ENCODE data around the gene APBA1.

APBA1 gene

GRCh38 chr9:69671879-69672595 lies at the start of gene APBA1:
TSS of gene APBA1 (minus strand) at chr9:69672371.
- peak; percentile 39 for DNase-seq

GRCh38 chr9:69719983-69720382 lies 47.8 kb upstream of the APBA1 start:
- no peak for DNase-seq

DNA sequence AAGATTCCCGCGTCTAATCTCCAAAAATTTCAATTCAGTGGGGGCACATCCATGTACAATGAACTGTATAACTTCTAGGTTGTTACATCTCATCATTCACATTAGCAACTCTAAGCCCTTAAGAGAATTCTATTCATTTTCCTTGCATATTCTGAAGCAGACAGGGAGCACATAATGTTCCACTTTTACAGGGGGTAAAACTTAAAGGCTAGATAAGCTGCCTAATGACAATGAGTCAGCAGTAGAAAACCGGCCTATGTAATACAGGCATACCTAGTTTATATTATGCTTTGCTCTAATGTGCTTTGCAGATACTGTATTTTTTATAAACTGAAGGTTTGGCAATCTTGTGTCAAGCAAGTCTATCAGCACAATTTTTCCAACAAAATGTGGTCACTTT lies 47.2 kb upstream of the APBA1 start:
- DNase-seq: no peak

- DNase-seq: no peak
These were observed 46.0 kb upstream of the APBA1 start for GRCh38 chr9:69718218-69718617.

DNA sequence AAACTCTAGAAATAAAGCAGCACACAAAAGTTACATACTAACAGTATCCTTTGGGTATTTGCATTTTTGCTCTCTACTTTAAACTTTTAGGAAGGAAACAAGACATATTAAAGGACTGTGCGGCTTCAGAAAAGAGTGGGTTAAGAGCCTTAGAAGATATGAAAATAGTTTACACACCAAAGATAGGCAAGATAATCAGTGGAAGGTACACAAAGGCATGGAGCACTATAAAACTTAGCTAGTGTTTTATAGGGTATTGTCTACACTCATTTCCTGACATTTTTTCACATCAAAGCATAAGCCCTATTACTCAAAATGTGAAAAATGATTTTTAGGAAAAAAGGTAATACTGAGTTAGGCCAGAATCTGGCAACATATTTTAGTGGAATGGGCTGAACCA lies 43.7 kb upstream of the APBA1 start:
- no peak for DNase-seq

DNA sequence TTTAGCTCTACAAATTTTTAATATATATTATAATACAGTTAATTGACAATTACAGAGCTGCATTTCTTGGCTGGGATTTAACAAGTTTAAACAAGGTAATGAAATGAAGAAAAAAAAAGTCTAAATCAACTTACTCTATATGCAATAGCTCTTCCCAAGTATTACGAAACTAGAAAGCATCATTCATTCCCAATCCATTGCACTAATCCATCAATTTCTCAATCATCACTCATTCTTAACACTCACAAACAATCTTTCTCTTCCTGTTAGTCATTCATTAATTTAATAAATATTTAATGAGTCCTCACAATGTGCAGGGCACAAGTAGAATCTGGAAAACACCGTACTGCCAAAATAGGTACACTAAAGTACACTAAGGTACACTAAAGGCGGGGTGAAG lies 42.9 kb upstream of the APBA1 start:
- DNase-seq: no peak

- no peak for DNase-seq
These were observed 25.3 kb upstream of the APBA1 start for GRCh38 chr9:69697475-69697874.

DNA sequence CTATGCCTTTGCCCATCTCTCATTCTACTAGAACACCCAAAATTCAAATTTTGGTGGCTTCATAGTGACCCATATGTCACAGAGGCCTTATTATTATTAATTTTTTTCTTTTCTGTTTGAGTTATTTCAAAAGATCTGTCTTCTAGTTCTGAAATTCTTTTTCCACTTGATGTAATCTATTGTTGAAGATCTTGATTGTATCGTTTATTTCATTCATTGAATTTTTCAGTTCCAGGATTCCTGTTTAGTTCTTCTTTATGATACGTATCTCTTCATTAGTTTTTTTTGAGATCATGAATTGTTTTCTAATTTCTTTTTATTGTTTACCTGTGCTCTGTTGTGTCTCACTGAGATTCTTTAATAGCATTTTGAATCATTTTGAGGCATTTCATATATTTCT lies 24.6 kb upstream of the APBA1 start:
- no peak for DNase-seq

DNA sequence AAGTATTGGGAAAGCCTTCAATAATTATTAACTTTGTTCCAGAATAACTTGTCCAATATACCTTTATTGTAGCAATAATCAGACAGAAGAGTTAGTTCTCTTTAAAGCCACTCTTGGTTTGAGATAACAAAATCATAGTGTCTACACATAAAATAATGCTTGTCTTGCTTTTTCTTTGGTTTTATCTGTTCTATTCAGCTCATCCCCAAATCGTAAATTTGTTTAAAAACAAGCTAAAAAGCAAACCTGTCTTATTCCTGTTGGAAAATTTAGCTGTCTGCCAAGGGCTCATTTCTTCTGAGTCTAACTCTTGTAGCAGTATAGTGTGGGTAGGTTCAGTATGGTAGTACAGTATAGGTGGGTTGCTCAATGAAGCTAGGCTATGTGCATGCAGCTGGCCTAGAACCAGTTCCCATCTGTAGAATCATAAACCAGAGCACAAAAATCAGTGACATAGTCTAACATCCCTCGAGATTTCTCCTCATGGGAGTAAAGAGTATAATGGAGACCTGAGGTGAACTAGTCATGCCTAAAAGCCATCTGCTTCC lies 17.9 kb upstream of the APBA1 start:
- DNase-seq: no peak

DNA sequence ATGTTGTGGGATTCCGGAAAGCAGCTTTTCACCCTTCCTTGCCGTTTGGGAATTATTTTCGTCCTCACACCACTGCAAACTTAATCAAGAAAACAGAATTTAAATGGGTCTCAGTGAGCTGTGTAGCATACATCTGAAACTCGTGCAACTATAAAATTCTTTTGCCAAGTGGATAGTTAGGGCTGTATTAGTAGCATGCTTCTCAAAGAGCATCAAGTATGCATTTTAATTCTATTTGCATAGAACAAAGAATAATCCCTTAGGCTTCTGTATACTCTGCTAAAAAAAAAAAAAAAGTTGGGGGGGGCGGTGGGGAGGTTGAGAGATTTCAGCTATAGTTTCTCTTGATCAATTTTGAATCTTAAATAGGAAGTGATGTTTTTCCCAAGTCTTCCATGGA lies 11.8 kb upstream of the APBA1 start:
- no peak for DNase-seq

GRCh38 chr9:69678843-69679538 lies 6.8 kb upstream of the APBA1 start:
- DNase-seq: no peak

- no peak for DNase-seq
These were observed 5.8 kb upstream of the APBA1 start for GRCh38 chr9:69677931-69678330.

DNA sequence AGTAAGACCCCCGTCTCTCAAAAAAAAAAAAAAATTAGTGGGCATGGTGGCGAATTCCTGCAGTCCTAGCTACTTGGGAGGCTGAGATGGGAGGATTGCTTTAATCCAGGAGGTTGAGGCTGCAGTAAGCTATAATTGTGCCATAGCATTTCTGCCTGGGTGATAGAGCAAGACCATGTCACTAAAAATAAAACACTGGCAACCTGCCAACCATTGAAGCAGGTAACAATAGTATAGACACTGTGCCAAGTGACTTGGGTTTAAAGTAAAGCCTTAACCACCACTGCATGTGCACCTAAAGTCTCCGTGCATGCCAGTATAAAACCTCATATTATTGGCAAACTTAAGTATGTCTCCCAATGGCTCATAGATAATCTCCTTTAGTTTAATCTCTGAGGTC lies 3.4 kb upstream of the APBA1 start:
- no peak for DNase-seq

DNA sequence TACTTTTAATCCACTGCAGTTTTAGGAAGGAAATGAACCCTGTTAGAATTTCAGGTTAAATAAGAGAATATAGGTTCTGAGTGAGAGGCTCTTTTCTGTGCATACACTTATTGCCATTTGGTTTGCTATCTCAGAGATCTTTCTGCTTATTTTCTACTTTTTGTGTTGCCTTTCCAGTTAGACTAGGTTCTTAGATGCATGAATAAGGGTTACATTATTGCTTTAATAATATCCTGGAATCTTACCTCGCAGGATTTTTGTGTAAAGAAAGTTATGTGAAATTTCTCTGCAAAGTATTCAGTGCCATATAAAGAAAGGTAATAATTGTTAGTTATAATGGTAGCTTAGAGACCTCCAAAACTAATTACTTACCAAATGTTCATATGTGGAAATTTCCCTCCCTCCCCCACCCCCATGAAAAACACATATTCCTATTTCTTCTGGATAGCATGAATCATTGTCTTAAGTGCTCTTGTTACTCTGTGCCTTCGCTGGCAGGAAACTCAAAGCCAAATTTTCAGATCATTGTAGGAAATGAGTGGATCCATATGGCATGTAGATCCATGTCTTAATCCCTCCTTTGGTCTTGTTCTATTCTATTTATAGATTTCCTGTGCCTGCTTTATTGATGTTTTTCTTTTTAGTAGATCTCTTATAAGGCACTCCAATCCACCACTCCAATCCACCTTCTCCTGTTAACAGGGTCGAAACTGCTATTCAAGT lies 2.7 kb upstream of the APBA1 start:
- no peak for DNase-seq

DNA sequence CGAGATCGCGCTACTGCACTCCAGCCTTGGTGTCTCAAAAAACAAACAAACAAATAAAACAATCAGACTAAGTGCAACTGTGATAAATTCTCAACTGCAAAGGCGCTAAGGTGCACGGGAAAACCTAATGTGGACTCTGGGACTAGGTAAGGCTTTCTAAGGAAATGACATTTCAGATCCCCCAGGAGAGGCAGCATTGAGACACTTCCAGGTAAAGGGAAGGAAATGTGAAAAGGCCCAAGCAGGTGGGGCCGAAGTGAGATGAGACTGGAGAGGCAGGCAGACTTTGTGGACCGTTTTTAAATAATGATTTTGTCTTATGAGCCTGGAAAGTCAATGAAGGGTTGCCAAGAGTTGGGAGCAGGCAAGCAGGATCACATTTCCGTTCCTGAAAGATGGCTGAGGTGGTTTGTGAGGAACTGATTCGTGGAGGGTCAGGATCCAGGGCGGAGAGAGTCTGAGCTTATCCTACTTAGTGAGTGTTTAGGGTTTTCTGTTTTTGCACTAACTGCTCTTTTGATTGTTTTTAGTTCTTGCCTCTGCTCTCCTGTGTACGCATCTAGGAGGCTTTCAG lies 2.0 kb upstream of the APBA1 start:
- DNase-seq: no peak

DNA sequence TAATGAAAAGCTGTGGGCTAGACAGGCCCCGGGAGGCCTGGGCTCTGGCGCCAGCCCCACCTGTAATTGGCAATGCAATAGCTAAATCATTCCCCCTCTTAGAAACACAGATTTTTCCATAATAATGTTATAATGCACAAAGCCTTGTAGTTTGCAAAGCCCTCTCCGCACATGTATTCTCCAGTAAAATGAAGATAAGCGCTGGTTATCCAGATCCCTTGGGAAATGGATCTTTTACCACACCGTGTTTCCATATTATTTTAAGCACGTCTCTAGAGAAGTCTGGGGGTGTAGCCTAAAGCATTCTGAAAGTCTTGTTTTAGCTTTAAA lies 1.1 kb upstream of the APBA1 start:
- no peak for DNase-seq

- peak; percentile 71 for DNase-seq
These were observed 582 bp upstream of the APBA1 start for GRCh38 chr9:69672596-69673310.

GRCh38 chr9:69671311-69671878 lies 776 bp downstream of the APBA1 start:
- no peak for DNase-seq

GRCh38 chr9:69667306-69667705 lies 4.9 kb downstream of the APBA1 start:
- DNase-seq: no peak

DNA sequence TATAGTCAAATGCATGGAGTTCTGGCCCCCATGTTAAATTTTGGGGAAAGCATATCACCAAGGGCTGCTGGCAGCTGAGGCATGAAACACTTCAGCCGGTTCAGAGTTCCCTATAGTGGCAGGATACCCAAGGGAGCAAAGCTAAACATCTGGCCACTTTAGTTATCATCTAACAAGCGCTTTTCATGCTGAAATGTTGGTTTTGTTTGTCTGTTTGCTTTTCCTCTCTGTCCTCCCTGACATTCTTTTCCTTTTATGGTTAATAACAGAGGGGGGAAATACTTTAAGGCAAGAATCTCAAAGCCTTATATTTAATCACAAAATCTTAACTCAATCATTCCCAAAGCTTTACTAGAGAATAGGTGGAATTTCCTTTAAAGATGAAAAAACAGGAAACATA lies 11.9 kb downstream of the APBA1 start:
- DNase-seq: no peak

GRCh38 chr9:69658987-69659675 lies 13.0 kb downstream of the APBA1 start:
- DNase-seq: no peak

GRCh38 chr9:69657269-69657668 lies 14.9 kb downstream of the APBA1 start:
- no peak for DNase-seq
